Smooth muscle cell (in vitro differentiated cells): ENCODE measurements around the gene GARIN3. TPM values are rescaled to one million over a fixed set of nuclear protein-coding genes. Genes with fewer than 3 reads are reported as not detected.

Experiments used
- DNase-seq: peaks from one replicate; lab custom pipeline; 2025; ENCODE audit not compliant: unreplicated experiment; lab: John Stamatoyannopoulos, UW
- H2AFZ ChIP-seq: fragments of 200-600 bp; sonication (generic); 2 replicates; pipeline ENCODE4 v1.6.0; 2016; ENCODE audit warnings: antibody characterized with exemption, low read depth, mild to moderate bottlenecking
- H3F3A ChIP-seq: fragments of 200-600 bp; sonication (generic); 2 replicates; pipeline ENCODE4 v1.6.0; 2017; ENCODE audit warnings: antibody characterized with exemption, low read depth
- H3K27ac ChIP-seq: fragments of 200-600 bp; sonication (generic); 2 replicates; pipeline ENCODE4 v1.5.1; 2016; ENCODE audit warnings: low read depth, mild to moderate bottlenecking
- H3K27me3 ChIP-seq: fragments of 200-600 bp; sonication (generic); 2 replicates; pipeline ENCODE4 v1.6.1; 2016; ENCODE audit warnings: low read depth, mild to moderate bottlenecking
- H3K36me3 ChIP-seq: fragments of 200-600 bp; sonication (generic); 2 replicates; pipeline ENCODE4 v1.5.1; 2016; ENCODE audit warnings: low read depth
- H3K4me1 ChIP-seq: fragments of 200-600 bp; sonication (generic); 2 replicates; pipeline ENCODE4 v1.5.1; 2016; ENCODE audit warnings: low read depth
- H3K4me2 ChIP-seq: fragments of 200-600 bp; sonication (generic); 2 replicates; pipeline ENCODE4 v1.6.0; 2016; ENCODE audit warnings: mild to moderate bottlenecking
- H3K4me3 ChIP-seq: fragments of 200-600 bp; sonication (generic); 2 replicates; pipeline ENCODE4 v1.5.1; 2016; ENCODE audit warnings: mild to moderate bottlenecking
- H3K79me2 ChIP-seq: fragments of 200-600 bp; sonication (generic); 2 replicates; pipeline ENCODE4 v1.6.0; 2016; ENCODE audit warnings: low read depth, mild to moderate bottlenecking
- H3K9ac ChIP-seq: fragments of 200-600 bp; sonication (generic); 2 replicates; pipeline ENCODE4 v1.6.0; 2016; ENCODE audit warnings: low read depth
- H3K9me3 ChIP-seq: fragments of 200-600 bp; sonication (generic); replicated peaks from 2 replicates; pipeline ENCODE4 v1.5.1; 2016; ENCODE audit warnings: low read depth
- H4K20me1 ChIP-seq: fragments of 200-600 bp; sonication (generic); 2 replicates; pipeline ENCODE4 v1.6.0; 2016; ENCODE audit warnings: low read depth
- CTCF ChIP-seq: fragments of 200-600 bp; sonication (generic); IDR thresholded peaks from 2 replicates; pipeline ENCODE4 v1.5.1; 2017; ENCODE audit warnings: borderline replicate concordance, mild to moderate bottlenecking, antibody characterized with exemption; ENCODE audit not compliant: insufficient read depth, poor library complexity, severe bottlenecking
- WGBS: methylation state at CpG from one replicate; pipeline ENCODE4 v1.1.7; 2016; ENCODE audit warnings: low lambda C conversion rate; 5-methylcytosine and 5-hydroxymethylcytosine counted together
- polyA plus RNA-seq: library from polyadenylated mRNA; unstranded; fragments of >200 nt; fragmentation: Nextera tagmentation; extraction: Ambion mirVana; gene quantifications from 2 replicates; pipeline ENCODE4 v1.2.1, GENCODE V29; 2016
- total RNA-seq: library from RNA; depleted of rRNA; stranded (reverse); fragments of >200 nt; gene quantifications from 2 replicates; pipeline ENCODE4 v1.2.3, GENCODE V29; 2014

The GARIN3 gene
- total and polyA plus RNA-seq, 2 experiments from 2014 or later = not detected

- H3K27me3 ChIP-seq = peaks cover 58% of the 10 kb centered on the region
- H3K4me3 ChIP-seq = no peak overlapping the region
- H3K9me3 ChIP-seq = no peaks in the 10 kb centered on the region
- no peaks in the 10 kb centered on the region for H3K4me1 ChIP-seq
- H3K36me3 ChIP-seq = no peaks in the 10 kb centered on the region
- 60% methylated on average over 5 of the region's 5 CpGs for WGBS
- H3K79me2 ChIP-seq = no peaks in the 10 kb centered on the region
- H3K27ac ChIP-seq = no peak overlapping the region
- no peak overlapping the region for H3K4me2 ChIP-seq
- no peaks in the 10 kb centered on the region for H4K20me1 ChIP-seq
- no peak for TF ChIP-seq CTCF
- H2AFZ ChIP-seq = no peak overlapping the region
- H3F3A ChIP-seq = no peaks in the 10 kb centered on the region
- no peak overlapping the region for H3K9ac ChIP-seq
- DNase-seq = no peak
Observed at GRCh38 chr5:157198277-157198986, 32.4 kb upstream of the GARIN3 start.

- no peaks in the 10 kb centered on the region for H3K79me2 ChIP-seq
- TF ChIP-seq CTCF = no peak
- H3K27ac ChIP-seq = no peak overlapping the region
- no peak for DNase-seq
- H2AFZ ChIP-seq = no peak overlapping the region
- H3K9ac ChIP-seq = no peak overlapping the region
- no peaks in the 10 kb centered on the region for H4K20me1 ChIP-seq
- no peaks in the 10 kb centered on the region for H3K9me3 ChIP-seq
- H3K4me1 ChIP-seq = no peaks in the 10 kb centered on the region
- H3K36me3 ChIP-seq = no peaks in the 10 kb centered on the region
- H3K4me3 ChIP-seq = no peak overlapping the region
- no peaks in the 10 kb centered on the region for H3F3A ChIP-seq
- H3K27me3 ChIP-seq = peaks cover 55% of the 10 kb centered on the region
- WGBS = 94% methylated on average over 3 of the region's 3 CpGs
- H3K4me2 ChIP-seq = no peak overlapping the region
Observed at GRCh38 chr5:157197086-157197485, 31.0 kb upstream of the GARIN3 start.

- no peak for DNase-seq
- no peaks in the 10 kb centered on the region for H4K20me1 ChIP-seq
- H3K79me2 ChIP-seq = no peaks in the 10 kb centered on the region
- no peaks in the 10 kb centered on the region for H3K4me1 ChIP-seq
- H3K9me3 ChIP-seq = no peaks in the 10 kb centered on the region
- no peaks in the 10 kb centered on the region for H3K36me3 ChIP-seq
- no peak overlapping the region for H3K4me3 ChIP-seq
- H3F3A ChIP-seq = no peaks in the 10 kb centered on the region
- no peak overlapping the region for H2AFZ ChIP-seq
- no peak for TF ChIP-seq CTCF
- no peak overlapping the region for H3K27ac ChIP-seq
- H3K9ac ChIP-seq = no peak overlapping the region
- H3K4me2 ChIP-seq = no peak overlapping the region
- H3K27me3 ChIP-seq = peaks cover 55% of the 10 kb centered on the region
Observed at GRCh38 chr5:157196045-157196444, 30.0 kb upstream of the GARIN3 start.
